Skeletal muscle tissue (tissue), 4 donors: ENCODE results near the gene KIAA0513. TPM values are rescaled to one million over a fixed set of nuclear protein-coding genes. Genes with fewer than 3 reads are reported as not detected.

Experiments used
- H3K27ac ChIP-seq: one replicate; pipeline ENCODE4 v1.7.0; 2013; ENCODE audit warnings: mild to moderate bottlenecking, low read depth, low read length, inconsistent platforms
- H3K27me3 ChIP-seq, 3 donors: one replicate each; pipeline ENCODE4 v1.7.0; 2013; ENCODE audit warnings: low read length in 3 of 3; ENCODE audit not compliant: control insufficient read depth in 3 of 3, insufficient read depth in 3 of 3
- H3K36me3 ChIP-seq, 3 donors: one replicate each; pipeline ENCODE4 v1.7.0; 2013; ENCODE audit warnings: low read length in 3 of 3; ENCODE audit not compliant: control insufficient read depth in 3 of 3, insufficient read depth in 3 of 3
- H3K4me1 ChIP-seq, 3 donors: one replicate each; pipeline ENCODE4 v1.7.0; 2013; ENCODE audit warnings: low read length in 3 of 3, mild to moderate bottlenecking in 3 of 3; ENCODE audit not compliant: control insufficient read depth in 3 of 3, insufficient read depth in 3 of 3
- H3K4me3 ChIP-seq, 3 donors: one replicate each; pipeline ENCODE4 v1.7.0; 2013; ENCODE audit warnings: low read length in 3 of 3
- H3K9ac ChIP-seq, 3 donors: one replicate each; pipeline ENCODE4 v1.7.0; 2013; ENCODE audit warnings: low read length in 3 of 3, mild to moderate bottlenecking in 3 of 3, moderate library complexity in 2 of 3, low read depth in 1 of 3
- H3K9me3 ChIP-seq, 3 donors: one replicate each; pipeline ENCODE4 v1.7.0; 2013; ENCODE audit warnings: low read length in 3 of 3; ENCODE audit not compliant: control insufficient read depth in 3 of 3
- total RNA-seq: library from RNA; depleted of rRNA; stranded (reverse); fragments of >200 nt; gene quantifications from one replicate; pipeline ENCODE4 v1.2.3, GENCODE V29; 2014
- donor health status: Osteomylitis.

KIAA0513 gene
- total RNA-seq, 1 donor from 2014 or later: 5.7 TPM

- no peaks in the 10 kb centered on the region for H3K9me3 ChIP-seq
- peaks cover 0 to 36% (median 10%) of the 10 kb centered on the region in 3 donors for H3K4me1 ChIP-seq
- peaks cover 0 to 13% (median 0%) of the 10 kb centered on the region in 3 donors for H3K36me3 ChIP-seq
- H3K4me3 ChIP-seq: no peak overlapping the region
- no peak overlapping the region for H3K9ac ChIP-seq
- no peaks in the 10 kb centered on the region for H3K27me3 ChIP-seq
- no peak overlapping the region for H3K27ac ChIP-seq
Measured at GRCh38 chr16:85084841-85085510, 57.4 kb downstream of the KIAA0513 start.

GRCh38 chr16:85085721-85086120, 58.1 kb downstream of the KIAA0513 start:
- Histone ChIP-seq H3K27me3 (no peaks in the 10 kb centered on the region), H3K27ac (no peak overlapping the region), H3K4me3 (no peak overlapping the region), H3K36me3 (peaks cover 0 to 10% (median 0%) of the 10 kb centered on the region in 3 donors), H3K9me3 (no peaks in the 10 kb centered on the region), H3K4me1 (peaks cover 0 to 44% (median 13%) of the 10 kb centered on the region in 3 donors), H3K9ac (peak overlapping the region in 1 of 3 donors; percentile 16)

- H3K9ac ChIP-seq: no peak overlapping the region
- no peak overlapping the region for H3K4me3 ChIP-seq
- peaks cover 0 to 45% (median 14%) of the 10 kb centered on the region in 3 donors for H3K4me1 ChIP-seq
- no peaks in the 10 kb centered on the region for H3K9me3 ChIP-seq
- H3K36me3 ChIP-seq: peaks cover 0 to 7% (median 0%) of the 10 kb centered on the region in 3 donors
- H3K27me3 ChIP-seq: no peaks in the 10 kb centered on the region
- no peak overlapping the region for H3K27ac ChIP-seq
Measured at GRCh38 chr16:85086347-85087291, 59.0 kb downstream of the KIAA0513 start.

- Histone ChIP-seq H3K27me3 (no peaks in the 10 kb centered on the region), H3K4me3 (no peak overlapping the region), H3K4me1 (peaks cover 0 to 34% (median 14%) of the 10 kb centered on the region in 3 donors), H3K36me3 (peaks cover 0 to 7% (median 0%) of the 10 kb centered on the region in 3 donors), H3K9me3 (no peaks in the 10 kb centered on the region), H3K9ac (no peak overlapping the region), H3K27ac (no peak overlapping the region)
Measured at GRCh38 chr16:85087899-85088569, 60.4 kb downstream of the KIAA0513 start.

GRCh38 chr16:85088570-85089199, 61.1 kb downstream of the KIAA0513 start:
- H3K27ac ChIP-seq: no peak overlapping the region
- peaks cover 0 to 29% (median 14%) of the 10 kb centered on the region in 3 donors for H3K4me1 ChIP-seq
- H3K9me3 ChIP-seq: no peaks in the 10 kb centered on the region
- H3K27me3 ChIP-seq: peaks cover 3 to 5% (median 4%) of the 10 kb centered on the region in 3 donors
- no peak overlapping the region for H3K4me3 ChIP-seq
- peak overlapping the region in 1 of 3 donors; percentile 40 for H3K9ac ChIP-seq
- peaks cover 0 to 7% (median 0%) of the 10 kb centered on the region in 3 donors for H3K36me3 ChIP-seq

- peaks cover 0 to 7% (median 0%) of the 10 kb centered on the region in 3 donors for H3K36me3 ChIP-seq
- H3K9ac ChIP-seq: peak overlapping the region in 1 of 3 donors; percentile 40
- no peak overlapping the region for H3K4me3 ChIP-seq
- peaks cover 5 to 11% (median 9%) of the 10 kb centered on the region in 3 donors for H3K27me3 ChIP-seq
- H3K27ac ChIP-seq: no peak overlapping the region
- no peaks in the 10 kb centered on the region for H3K9me3 ChIP-seq
- H3K4me1 ChIP-seq: peaks cover 0 to 28% (median 14%) of the 10 kb centered on the region in 3 donors
Measured at GRCh38 chr16:85089525-85089924, 61.9 kb downstream of the KIAA0513 start.

- no peak overlapping the region for H3K27ac ChIP-seq
- H3K27me3 ChIP-seq: peaks cover 5 to 15% (median 15%) of the 10 kb centered on the region in 3 donors
- H3K4me1 ChIP-seq: peaks cover 0 to 25% (median 11%) of the 10 kb centered on the region in 3 donors
- no peak overlapping the region for H3K9ac ChIP-seq
- no peak overlapping the region for H3K4me3 ChIP-seq
- H3K36me3 ChIP-seq: peaks cover 0 to 7% (median 0%) of the 10 kb centered on the region in 3 donors
- H3K9me3 ChIP-seq: no peaks in the 10 kb centered on the region
Measured at GRCh38 chr16:85090181-85090580, 62.6 kb downstream of the KIAA0513 start.

GRCh38 chr16:85090873-85091521, 63.4 kb downstream of the KIAA0513 start:
- Histone ChIP-seq H3K27me3 (peaks cover 5 to 20% (median 15%) of the 10 kb centered on the region in 3 donors), H3K4me3 (no peak overlapping the region), H3K9me3 (no peaks in the 10 kb centered on the region), H3K4me1 (peaks cover 0 to 21% (median 6%) of the 10 kb centered on the region in 3 donors), H3K9ac (no peak overlapping the region), H3K36me3 (peaks cover 0 to 7% (median 0%) of the 10 kb centered on the region in 3 donors), H3K27ac (no peak overlapping the region)

- Histone ChIP-seq H3K4me3 (no peak overlapping the region), H3K9ac (no peak overlapping the region), H3K27me3 (peaks cover 5 to 21% (median 15%) of the 10 kb centered on the region in 3 donors), H3K27ac (no peak overlapping the region), H3K4me1 (peaks cover 0 to 21% (median 6%) of the 10 kb centered on the region in 3 donors), H3K9me3 (no peaks in the 10 kb centered on the region), H3K36me3 (peaks cover 0 to 7% (median 0%) of the 10 kb centered on the region in 3 donors)
Measured at GRCh38 chr16:85091522-85091910, 63.9 kb downstream of the KIAA0513 start.
